ENCODE results near the gene APBB2. TPM values are rescaled to one million over a fixed set of nuclear protein-coding genes. Genes with fewer than 3 reads are reported as not detected.

The APBB2 gene
- total and polyA plus RNA-seq, 2 of the 4 experiments (the other 2 are of a cell fraction) = 47.9 to 75.5 TPM

DNA sequence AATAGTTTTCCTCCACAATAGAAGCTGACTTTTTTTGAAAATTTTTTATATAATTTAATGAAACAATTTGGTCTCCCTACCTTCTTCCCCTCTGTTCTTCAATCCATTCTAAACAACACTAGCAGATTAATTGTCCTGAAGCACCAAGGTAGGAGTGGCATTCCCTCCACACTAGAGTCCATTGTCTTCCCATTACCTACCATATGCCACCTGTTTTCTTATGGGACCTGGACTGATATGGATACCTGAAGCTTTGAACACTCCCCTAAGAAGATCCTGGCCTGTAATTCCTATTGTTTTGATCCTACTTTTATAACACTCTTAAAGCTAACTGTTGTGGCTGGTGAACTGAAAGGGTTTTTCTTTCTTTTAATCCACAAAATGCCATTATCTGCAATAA lies 92.0 kb downstream of the APBB2 start:
- Histone ChIP-seq H2BK120ac (ENCODE audit: low read depth, low read length) (no peak overlapping the region), H3K23ac (ENCODE audit: low read depth, low read length) (no peak overlapping the region), H2BK5ac (ENCODE audit: low read depth, low read length, poor library complexity, severe bottlenecking) (no peak overlapping the region), H2AFZ (replicated peaks; ENCODE audit: low read length, poor library complexity) (no peak overlapping the region), H3K14ac (replicated peaks; ENCODE audit: low read depth, low read length) (no peak overlapping the region), H4K91ac (ENCODE audit: insufficient read depth, low read depth, low read length) (no peak overlapping the region), H3K9ac (ENCODE audit: low read depth, low read length) (no peak overlapping the region), H2BK15ac (ENCODE audit: low read depth, low read length) (no peak overlapping the region), H3K27me3 (ENCODE audit: control insufficient read depth, insufficient read depth, low read length) (no peaks in the 10 kb centered on the region), H3K4me2 (ENCODE audit: low read depth, low read length) (no peak overlapping the region), H2AK9ac (replicated peaks; ENCODE audit: low read depth, low read length, poor library complexity) (no peak overlapping the region), H2AK5ac (ENCODE audit: low read depth, low read length) (no peak overlapping the region), H4K5ac (ENCODE audit: low read depth, low read length) (no peak overlapping the region), H3K9me3 (ENCODE audit: control insufficient read depth, insufficient read depth, low read length) (no peaks in the 10 kb centered on the region), H3K36me3 (ENCODE audit: control insufficient read depth, insufficient read depth, low read length) (peaks cover 1% of the 10 kb centered on the region), H2BK20ac (ENCODE audit: low read depth, low read length) (no peak overlapping the region), H3K56ac (ENCODE audit: extremely low read depth, insufficient read depth, low read length) (no peak overlapping the region), H3K4ac (ENCODE audit: low read depth, low read length) (no peak overlapping the region), H3K27ac (ENCODE audit: insufficient read depth, low read length) (no peak overlapping the region), H3K18ac (ENCODE audit: low read depth, low read length) (no peak overlapping the region), H3K9me1 (ENCODE audit: insufficient read depth, low read length) (peaks cover 7% of the 10 kb centered on the region), H3K4me1 (ENCODE audit: control insufficient read depth, insufficient read depth, low read length) (peaks cover 11% of the 10 kb centered on the region), H3K4me3 (ENCODE audit: insufficient read depth, low read depth, low read length) (no peak overlapping the region), H4K8ac (ENCODE audit: low read depth in 2 of 2, low read length in 2 of 2) (no peak overlapping the region), H3K79me1 (ENCODE audit: low read depth in 1 of 2, low read length in 2 of 2) (peaks cover 23 to 46% of the 10 kb centered on the region in 2 experiments; a peak in 3 of 4 replicates), H4K20me1 (ENCODE audit: insufficient read depth, low read length) (no peaks in the 10 kb centered on the region; the same call in 1 of the 2 replicates)
- CTCF ChIA-PET = no interaction called here
- DNase-seq (no peak), ATAC-seq (ENCODE audit: low read depth) (no peak)
- dilution Hi-C loops (cut with HindIII; ENCODE audit: low sequenced_read_pairs, unreplicated experiment) (no loop called here), intact Hi-C loops (cut with micrococcal nuclease) (no loop called here), in situ Hi-C loops (cut with MboI; ENCODE audit: low sequenced_read_pairs) (no loop called here)
- TF ChIP-seq, protein P1, sequence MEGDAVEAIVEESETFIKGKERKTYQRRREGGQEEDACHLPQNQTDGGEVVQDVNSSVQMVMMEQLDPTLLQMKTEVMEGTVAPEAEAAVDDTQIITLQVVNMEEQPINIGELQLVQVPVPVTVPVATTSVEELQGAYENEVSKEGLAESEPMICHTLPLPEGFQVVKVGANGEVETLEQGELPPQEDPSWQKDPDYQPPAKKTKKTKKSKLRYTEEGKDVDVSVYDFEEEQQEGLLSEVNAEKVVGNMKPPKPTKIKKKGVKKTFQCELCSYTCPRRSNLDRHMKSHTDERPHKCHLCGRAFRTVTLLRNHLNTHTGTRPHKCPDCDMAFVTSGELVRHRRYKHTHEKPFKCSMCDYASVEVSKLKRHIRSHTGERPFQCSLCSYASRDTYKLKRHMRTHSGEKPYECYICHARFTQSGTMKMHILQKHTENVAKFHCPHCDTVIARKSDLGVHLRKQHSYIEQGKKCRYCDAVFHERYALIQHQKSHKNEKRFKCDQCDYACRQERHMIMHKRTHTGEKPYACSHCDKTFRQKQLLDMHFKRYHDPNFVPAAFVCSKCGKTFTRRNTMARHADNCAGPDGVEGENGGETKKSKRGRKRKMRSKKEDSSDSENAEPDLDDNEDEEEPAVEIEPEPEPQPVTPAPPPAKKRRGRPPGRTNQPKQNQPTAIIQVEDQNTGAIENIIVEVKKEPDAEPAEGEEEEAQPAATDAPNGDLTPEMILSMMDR (conservative IDR thresholded peaks at IDR 0.05; ENCODE audit: low read depth, low read length) = no peak
- TF ChIP-seq, protein P2, sequence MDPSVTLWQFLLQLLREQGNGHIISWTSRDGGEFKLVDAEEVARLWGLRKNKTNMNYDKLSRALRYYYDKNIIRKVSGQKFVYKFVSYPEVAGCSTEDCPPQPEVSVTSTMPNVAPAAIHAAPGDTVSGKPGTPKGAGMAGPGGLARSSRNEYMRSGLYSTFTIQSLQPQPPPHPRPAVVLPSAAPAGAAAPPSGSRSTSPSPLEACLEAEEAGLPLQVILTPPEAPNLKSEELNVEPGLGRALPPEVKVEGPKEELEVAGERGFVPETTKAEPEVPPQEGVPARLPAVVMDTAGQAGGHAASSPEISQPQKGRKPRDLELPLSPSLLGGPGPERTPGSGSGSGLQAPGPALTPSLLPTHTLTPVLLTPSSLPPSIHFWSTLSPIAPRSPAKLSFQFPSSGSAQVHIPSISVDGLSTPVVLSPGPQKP (IDR thresholded peaks at IDR 0.05; ENCODE audit: borderline replicate concordance, low read depth, low read length) = no peak
- no peak for TF ChIP-seq CEBPB (IDR thresholded peaks at IDR 0.05; ENCODE audit: low read depth, low read length)
- TF ChIP-seq BHLHE40 (IDR thresholded peaks at IDR 0.05; ENCODE audit: low read depth, low read length) = no peak
- no peak for TF ChIP-seq USF2 (IDR thresholded peaks at IDR 0.05; ENCODE audit: low read depth, low read length)
- no peak for TF ChIP-seq CHD1 (IDR thresholded peaks at IDR 0.05; ENCODE audit: low read depth, low read length)
- no peak for TF ChIP-seq FOS (IDR thresholded peaks at IDR 0.05; ENCODE audit: low read depth, low read length)
- no peak for TF ChIP-seq RAD21 (IDR thresholded peaks at IDR 0.05; ENCODE audit: low read length)
- TF ChIP-seq MAZ (IDR thresholded peaks at IDR 0.05; ENCODE audit: borderline replicate concordance, low read depth, low read length) = no peak
- no peak for TF ChIP-seq RFX5 (IDR thresholded peaks at IDR 0.05; ENCODE audit: low read depth, low read length)
- TF ChIP-seq MXI1 (IDR thresholded peaks at IDR 0.05; ENCODE audit: borderline replicate concordance, low read depth, low read length) = no peak
- TF ChIP-seq SMC3 (IDR thresholded peaks at IDR 0.05; ENCODE audit: low read depth, low read length) = no peak
- no peak for TF ChIP-seq POLR2A (IDR thresholded peaks at IDR 0.05; ENCODE audit: low read depth, low read length)
- no peak for TF ChIP-seq RCOR1 (IDR thresholded peaks at IDR 0.05; ENCODE audit: insufficient replicate concordance, low read length)
- no peak for TF ChIP-seq NFE2L2 (IDR thresholded peaks at IDR 0.05; ENCODE audit: low read depth, low read length)
- no peak for TF ChIP-seq MAFK (IDR thresholded peaks at IDR 0.05; ENCODE audit: low read depth, low read length)
- no TSS peak for BruUV-seq (replicated peaks)
- POLR2A ChIA-PET (ENCODE audit: unreplicated experiment) = no interaction called here

Data from IMR-90 (cell line).